Type B pancreatic cell (in vitro differentiated cells): ENCODE data around the gene E2F3. TPM values are rescaled to one million over a fixed set of nuclear protein-coding genes. Genes with fewer than 3 reads are reported as not detected.

Experiments
- DNase-seq: peaks from one replicate; pipeline ENCODE4 v3.0.0; 2021; ENCODE audit warnings: mixed read lengths; ENCODE audit not compliant: unreplicated experiment; ENCODE audit errors: extremely low spot score
- H3K27ac Mint-ChIP-seq: 2 replicates; pipeline ENCODE4 v1.8.0; 2021; ENCODE audit warnings: mild to moderate bottlenecking, mixed read lengths
- H3K27me3 Mint-ChIP-seq: 2 replicates; pipeline ENCODE4 v1.8.0; 2021; ENCODE audit warnings: mixed read lengths
- H3K36me3 Mint-ChIP-seq: 2 replicates; pipeline ENCODE4 v1.8.0; 2021; ENCODE audit warnings: mixed read lengths
- H3K4me1 Mint-ChIP-seq: one replicate; pipeline ENCODE4 v1.8.0; 2021; ENCODE audit warnings: mixed read lengths; ENCODE audit not compliant: unreplicated experiment
- H3K4me3 Mint-ChIP-seq: 2 replicates; pipeline ENCODE4 v1.8.0; 2021; ENCODE audit warnings: mild to moderate bottlenecking, mixed read lengths
- H3K9me3 Mint-ChIP-seq: 2 replicates; pipeline ENCODE4 v1.8.0; 2021; ENCODE audit warnings: mixed read lengths
- total RNA-seq: library from RNA; stranded (reverse); gene quantifications from 2 replicates; pipeline ENCODE4 v1.2.1, GENCODE V29; 2021; ENCODE audit warnings: low replicate concordance
- TF ChIP-seq, protein P1 (sequence below): fragments of 200-600 bp; sonication (generic); conservative IDR thresholded peaks from 2 replicates; pipeline ENCODE4 v1.5.0; 2021; ENCODE audit warnings: antibody characterized with exemption, mild to moderate bottlenecking

The E2F3 gene
- total RNA-seq, 1 donor from 2014 or later = 21.0 TPM

GRCh38 chr6:20539387-20539786, 137.7 kb downstream of the E2F3 start:
- Mint-ChIP-seq H3K4me1 (peaks cover 15% of the 10 kb centered on the region), H3K36me3 (peaks cover 29% of the 10 kb centered on the region), H3K9me3 (no peaks in the 10 kb centered on the region), H3K27ac (no peak overlapping the region), H3K4me3 (no peak overlapping the region), H3K27me3 (no peaks in the 10 kb centered on the region)
- DNase-seq = no peak
- TF ChIP-seq, protein P1, sequence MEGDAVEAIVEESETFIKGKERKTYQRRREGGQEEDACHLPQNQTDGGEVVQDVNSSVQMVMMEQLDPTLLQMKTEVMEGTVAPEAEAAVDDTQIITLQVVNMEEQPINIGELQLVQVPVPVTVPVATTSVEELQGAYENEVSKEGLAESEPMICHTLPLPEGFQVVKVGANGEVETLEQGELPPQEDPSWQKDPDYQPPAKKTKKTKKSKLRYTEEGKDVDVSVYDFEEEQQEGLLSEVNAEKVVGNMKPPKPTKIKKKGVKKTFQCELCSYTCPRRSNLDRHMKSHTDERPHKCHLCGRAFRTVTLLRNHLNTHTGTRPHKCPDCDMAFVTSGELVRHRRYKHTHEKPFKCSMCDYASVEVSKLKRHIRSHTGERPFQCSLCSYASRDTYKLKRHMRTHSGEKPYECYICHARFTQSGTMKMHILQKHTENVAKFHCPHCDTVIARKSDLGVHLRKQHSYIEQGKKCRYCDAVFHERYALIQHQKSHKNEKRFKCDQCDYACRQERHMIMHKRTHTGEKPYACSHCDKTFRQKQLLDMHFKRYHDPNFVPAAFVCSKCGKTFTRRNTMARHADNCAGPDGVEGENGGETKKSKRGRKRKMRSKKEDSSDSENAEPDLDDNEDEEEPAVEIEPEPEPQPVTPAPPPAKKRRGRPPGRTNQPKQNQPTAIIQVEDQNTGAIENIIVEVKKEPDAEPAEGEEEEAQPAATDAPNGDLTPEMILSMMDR = no peak

DNA sequence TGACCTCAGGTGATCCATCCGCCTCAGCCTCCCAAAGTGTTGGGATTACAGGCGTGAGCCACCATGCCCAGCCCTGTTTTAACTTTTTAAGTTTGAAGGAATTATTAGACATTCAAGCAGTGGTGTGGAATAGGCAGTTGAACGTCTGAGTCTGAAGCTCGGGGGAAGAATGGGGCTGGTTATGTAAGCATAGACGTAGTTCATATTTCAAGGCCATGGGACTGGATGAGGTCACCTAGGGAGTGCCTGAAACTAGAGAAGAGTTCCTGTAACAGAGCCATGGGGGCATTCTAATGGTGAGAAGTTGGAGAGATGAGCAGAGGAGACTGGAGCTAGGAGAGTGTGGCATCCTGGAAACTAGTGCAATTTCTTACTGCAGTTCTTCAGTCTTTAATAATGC, 139.0 kb downstream of the E2F3 start:
- TF ChIP-seq, protein P1 = no peak
- Mint-ChIP-seq H3K27ac (no peak overlapping the region), H3K27me3 (no peaks in the 10 kb centered on the region), H3K9me3 (no peaks in the 10 kb centered on the region), H3K4me3 (no peak overlapping the region), H3K36me3 (peaks cover 36% of the 10 kb centered on the region), H3K4me1 (peaks cover 7% of the 10 kb centered on the region)
- DNase-seq = no peak

DNA sequence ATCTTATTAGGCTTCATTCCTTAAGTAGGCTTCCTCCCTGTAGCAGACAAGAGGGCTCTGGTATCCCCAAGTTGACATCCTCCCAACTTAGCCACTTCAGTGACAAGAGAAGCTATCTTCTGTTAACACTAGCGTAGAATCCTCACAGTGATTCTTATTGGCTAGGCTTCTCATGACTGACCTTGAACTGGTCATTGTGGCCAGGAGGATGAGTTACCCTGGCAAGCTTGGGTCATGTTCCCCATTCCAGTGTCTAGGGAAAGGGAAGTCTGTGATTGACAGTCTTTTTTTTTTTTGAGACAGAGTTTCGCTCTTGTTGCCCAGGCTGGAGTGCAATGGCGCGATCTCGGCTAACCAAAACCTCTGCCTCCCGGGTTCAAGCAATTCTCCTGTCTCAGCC, 139.7 kb downstream of the E2F3 start:
- Mint-ChIP-seq H3K36me3 (peaks cover 41% of the 10 kb centered on the region), H3K4me1 (peaks cover 2% of the 10 kb centered on the region), H3K27ac (no peak overlapping the region), H3K27me3 (no peaks in the 10 kb centered on the region), H3K4me3 (no peak overlapping the region), H3K9me3 (no peaks in the 10 kb centered on the region)
- DNase-seq = no peak
- TF ChIP-seq, protein P1 = no peak

GRCh38 chr6:20542927-20543602, 141.4 kb downstream of the E2F3 start:
- Mint-ChIP-seq H3K4me3 (no peak overlapping the region), H3K27ac (no peak overlapping the region), H3K4me1 (no peaks in the 10 kb centered on the region), H3K9me3 (no peaks in the 10 kb centered on the region), H3K36me3 (peaks cover 48% of the 10 kb centered on the region), H3K27me3 (no peaks in the 10 kb centered on the region)
- DNase-seq = no peak
- TF ChIP-seq, protein P1 = no peak

Other genes with a start within 250 kb of the E2F3 start
- gene MBOAT1, start 189.4 kb upstream of the E2F3 start, total RNA-seq = 83.3 and 116 TPM in 2 replicates
- 19.2 and 21.0 TPM in 2 replicates for gene CDKAL1, start 132.6 kb downstream of the E2F3 start, total RNA-seq